HCT116 (cell line): ENCODE results near the gene AK2.

Source experiments
- CTCF ChIP-seq, 3 experiments: fragments of 200-600 bp in 1 of 3; sonication (generic) in 1 of 3; IDR thresholded peaks in 2 of 3; conservative IDR thresholded peaks in 1 of 3; 2 replicates each; pipeline ENCODE4 v1.5.1; 2012 to 2017; ENCODE audit warnings: low read depth in 2 of 3, low read length in 2 of 3, antibody characterized with exemption in 1 of 3, borderline replicate concordance in 1 of 3, control low read depth in 1 of 3, mild to moderate bottlenecking in 1 of 3, mixed read lengths in 1 of 3, mixed run types in 1 of 3, moderate library complexity in 1 of 3; ENCODE audit not compliant: insufficient read depth in 1 of 3
- EZH2 ChIP-seq: fragments of 200-600 bp; sonication (generic); IDR thresholded peaks from 2 replicates; pipeline ENCODE4 v1.6.1; 2017; ENCODE audit warnings: antibody characterized with exemption, mixed run types
- POLR2A ChIP-seq: IDR thresholded peaks from 2 replicates; pipeline ENCODE4 v1.7.0; 2011; ENCODE audit warnings: borderline replicate concordance; ENCODE audit not compliant: insufficient read depth, insufficient read length; ENCODE audit errors: extremely low read depth
- POLR2AphosphoS5 ChIP-seq: IDR thresholded peaks from 2 replicates; pipeline ENCODE4 v1.6.1; 2011; ENCODE audit warnings: mild to moderate bottlenecking, low read depth, low read length, moderate library complexity
- SP1 ChIP-seq: IDR thresholded peaks from 2 replicates; pipeline ENCODE4 v1.6.1; 2012; ENCODE audit warnings: low read depth
- YY1 ChIP-seq: IDR thresholded peaks from 2 replicates; pipeline ENCODE4 v1.6.1; 2011; ENCODE audit warnings: low read length, low read depth, moderate library complexity, mild to moderate bottlenecking; ENCODE audit not compliant: insufficient replicate concordance; ENCODE audit errors: extremely low read depth
- ZNF274 ChIP-seq: fragments of 200-500 bp; sonication (Bioruptor generic); IDR thresholded peaks from 2 replicates; pipeline ENCODE4 v1.6.1; 2014; ENCODE audit warnings: mild to moderate bottlenecking, low read depth, low read length, inconsistent platforms
- TF ChIP-seq, protein P1 (sequence below): IDR thresholded peaks from 2 replicates; pipeline ENCODE4 v1.6.1; 2012; ENCODE audit warnings: low read depth
- TF ChIP-seq, protein P2 (sequence below): IDR thresholded peaks from 2 replicates; pipeline ENCODE4 v1.6.1; 2012

- TF ChIP-seq, protein P1, sequence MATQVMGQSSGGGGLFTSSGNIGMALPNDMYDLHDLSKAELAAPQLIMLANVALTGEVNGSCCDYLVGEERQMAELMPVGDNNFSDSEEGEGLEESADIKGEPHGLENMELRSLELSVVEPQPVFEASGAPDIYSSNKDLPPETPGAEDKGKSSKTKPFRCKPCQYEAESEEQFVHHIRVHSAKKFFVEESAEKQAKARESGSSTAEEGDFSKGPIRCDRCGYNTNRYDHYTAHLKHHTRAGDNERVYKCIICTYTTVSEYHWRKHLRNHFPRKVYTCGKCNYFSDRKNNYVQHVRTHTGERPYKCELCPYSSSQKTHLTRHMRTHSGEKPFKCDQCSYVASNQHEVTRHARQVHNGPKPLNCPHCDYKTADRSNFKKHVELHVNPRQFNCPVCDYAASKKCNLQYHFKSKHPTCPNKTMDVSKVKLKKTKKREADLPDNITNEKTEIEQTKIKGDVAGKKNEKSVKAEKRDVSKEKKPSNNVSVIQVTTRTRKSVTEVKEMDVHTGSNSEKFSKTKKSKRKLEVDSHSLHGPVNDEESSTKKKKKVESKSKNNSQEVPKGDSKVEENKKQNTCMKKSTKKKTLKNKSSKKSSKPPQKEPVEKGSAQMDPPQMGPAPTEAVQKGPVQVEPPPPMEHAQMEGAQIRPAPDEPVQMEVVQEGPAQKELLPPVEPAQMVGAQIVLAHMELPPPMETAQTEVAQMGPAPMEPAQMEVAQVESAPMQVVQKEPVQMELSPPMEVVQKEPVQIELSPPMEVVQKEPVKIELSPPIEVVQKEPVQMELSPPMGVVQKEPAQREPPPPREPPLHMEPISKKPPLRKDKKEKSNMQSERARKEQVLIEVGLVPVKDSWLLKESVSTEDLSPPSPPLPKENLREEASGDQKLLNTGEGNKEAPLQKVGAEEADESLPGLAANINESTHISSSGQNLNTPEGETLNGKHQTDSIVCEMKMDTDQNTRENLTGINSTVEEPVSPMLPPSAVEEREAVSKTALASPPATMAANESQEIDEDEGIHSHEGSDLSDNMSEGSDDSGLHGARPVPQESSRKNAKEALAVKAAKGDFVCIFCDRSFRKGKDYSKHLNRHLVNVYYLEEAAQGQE: no peak
- TF ChIP-seq POLR2A: no peak
- TF ChIP-seq ZNF274: no peak
- TF ChIP-seq CTCF (IDR thresholded peaks at IDR 0.05 in 2 of 3, conservative IDR thresholded peaks at IDR 0.05 in 1 of 3; ENCODE audit: borderline replicate concordance in 1 of 3, insufficient read depth in 1 of 3, low read depth in 2 of 3, low read length in 2 of 3): no peak
- TF ChIP-seq EZH2: no peak
- TF ChIP-seq, protein P2, sequence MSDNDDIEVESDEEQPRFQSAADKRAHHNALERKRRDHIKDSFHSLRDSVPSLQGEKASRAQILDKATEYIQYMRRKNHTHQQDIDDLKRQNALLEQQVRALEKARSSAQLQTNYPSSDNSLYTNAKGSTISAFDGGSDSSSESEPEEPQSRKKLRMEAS: no peak
- no peak for TF ChIP-seq YY1
- TF ChIP-seq SP1: no peak
- TF ChIP-seq POLR2AphosphoS5: no peak
Measured at GRCh38 chr1:33045814-33046213, 9.1 kb upstream of the AK2 start.
